Prostate gland (tissue), 2 donors: ENCODE results near the gene EED. TPM values are rescaled to one million over a fixed set of nuclear protein-coding genes. Genes with fewer than 3 reads are reported as not detected.

Source experiments
- DNase-seq: peaks from one replicate; pipeline ENCODE4 v3.0.0-alpha.2; 2019; ENCODE audit warnings: low spot score
- H3K27ac ChIP-seq, 2 donors: fragments of 200-600 bp; sonication (generic); 2 replicates each; pipeline ENCODE4 v1.5.1; 2017 to 2019
- H3K27me3 ChIP-seq: fragments of 200-600 bp; sonication (generic); replicated peaks from 2 replicates; pipeline ENCODE4 v1.5.1; 2019; ENCODE audit not compliant: insufficient read depth
- H3K36me3 ChIP-seq, 2 donors: fragments of 200-600 bp; sonication (generic); 1 replicate in 1 of 2; 2 replicates in 1 of 2; pipeline versions ENCODE4 v1.5.1 to v1.8.1; 2017 to 2019
- H3K4me1 ChIP-seq: fragments of 200-600 bp; sonication (generic); replicated peaks from 2 replicates; pipeline ENCODE4 v1.5.1; 2019
- H3K4me3 ChIP-seq, 2 donors: fragments of 200-600 bp; sonication (generic); 2 replicates each; pipeline ENCODE4 v1.5.1; 2017 to 2019
- H3K9me3 ChIP-seq: fragments of 200-600 bp; sonication (generic); 2 replicates; pipeline ENCODE4 v1.5.1; 2017
- CTCF ChIP-seq, 4 experiments: fragments of 200-600 bp in 2 of 4; fragments of 450-650 bp in 2 of 4; sonication (generic) in 2 of 4; IDR thresholded peaks; 1 replicate in 3 of 4; 2 replicates in 1 of 4; pipeline ENCODE4 v1.5.1; 2016 to 2019; ENCODE audit warnings: antibody characterized with exemption in 4 of 4, mild to moderate bottlenecking in 2 of 4, moderate library complexity in 2 of 4
- POLR2A ChIP-seq: fragments of 450-650 bp; IDR thresholded peaks from one replicate; pipeline ENCODE4 v1.6.1; 2016; ENCODE audit warnings: antibody characterized with exemption, mild to moderate bottlenecking
- POLR2AphosphoS5 ChIP-seq: sonication (generic); formaldehyde crosslinking; IDR thresholded peaks from one replicate; pipeline ENCODE4 v1.6.1; 2017; ENCODE audit warnings: antibody characterized with exemption
- WGBS: methylation state at CpG from one replicate; pipeline ENCODE4 v1.1.5; 2018; 5-methylcytosine and 5-hydroxymethylcytosine counted together
- intact Hi-C: fragments of 100-400 bp; cut with DNase I; formaldehyde crosslinking; loops from one replicate; pipeline ENCODE4 v1.14.2; 2022
- small RNA-seq, 2 donors: library from RNA; depleted of rRNA; stranded (forward); fragments of <200 nt; gene quantifications; one replicate each; pipeline ENCODE3, GENCODE V24; 2016
- total RNA-seq, 2 donors: library from RNA; depleted of rRNA; stranded (reverse); fragments of >200 nt; gene quantifications; one replicate each; pipeline ENCODE4 v1.1.0, GENCODE V29; 2016

EED gene
- total RNA-seq, 2 donors from 2014 or later, result 18.1 to 20.9 TPM

- Histone ChIP-seq H3K36me3 (no peaks in the 10 kb centered on the region), H3K4me1 (no peaks in the 10 kb centered on the region), H3K9me3 (no peaks in the 10 kb centered on the region), H3K27me3 (no peaks in the 10 kb centered on the region), H3K27ac (no peak overlapping the region), H3K4me3 (no peak overlapping the region)
- TF ChIP-seq POLR2AphosphoS5, result no peak
- TF ChIP-seq CTCF (IDR thresholded peaks at IDR 0.05), result no peak
- TF ChIP-seq POLR2A, result no peak
- intact Hi-C loops, result no loop called here
- DNase-seq, result no peak
- 98% methylated on average over 2 of the region's 2 CpGs for WGBS
These were observed 69.2 kb downstream of the EED start for GRCh38 chr11:86313793-86314192.

GRCh38 chr11:86314636-86315035 is 70.1 kb downstream of the EED start:
- Histone ChIP-seq H3K27ac (no peak overlapping the region), H3K36me3 (no peaks in the 10 kb centered on the region), H3K27me3 (no peaks in the 10 kb centered on the region), H3K9me3 (no peaks in the 10 kb centered on the region), H3K4me1 (no peaks in the 10 kb centered on the region), H3K4me3 (no peak overlapping the region)
- TF ChIP-seq POLR2A, result no peak
- TF ChIP-seq POLR2AphosphoS5, result no peak
- TF ChIP-seq CTCF (IDR thresholded peaks at IDR 0.05), result no peak
- intact Hi-C loops, result no loop called here
- no peak for DNase-seq
- 66% methylated on average over 2 of the region's 2 CpGs for WGBS

Small RNAs within 50 kb of the gene (small RNA-seq; reads per million reads assigned to genes)
- gene RF00017, result 0 reads per million in 2 donors
- 0 reads per million in 2 donors for gene RN7SL225P

Other genes with a start within 250 kb of the EED start
- gene PICALM, start 175.7 kb upstream of the EED start, total RNA-seq, result 100 to 1,000 TPM; 144 to 206 TPM
- gene HIKESHI, start 57.5 kb downstream of the EED start, total RNA-seq, result 10 to 100 TPM; 29.4 to 38.9 TPM
- gene CCDC81, start 130.1 kb downstream of the EED start, total RNA-seq, result 1 to 10 TPM in 1 of 2 donors, under 1 TPM in 1; 0.17 to 1.2 TPM